Mononuclear cell (primary cell): ENCODE results near the gene LRMDA. TPM values are rescaled to one million over a fixed set of nuclear protein-coding genes. Genes with fewer than 3 reads are reported as not detected.

Source experiments
- H3K27me3 ChIP-seq: 2 replicates; pipeline ENCODE4 v1.6.0; 2011; ENCODE audit warnings: low read length, control low read depth; ENCODE audit not compliant: insufficient read depth
- H3K4me1 ChIP-seq: 2 replicates; pipeline ENCODE4 v1.5.1; 2011; ENCODE audit warnings: mild to moderate bottlenecking, low read length, control low read depth; ENCODE audit not compliant: insufficient read depth
- H3K4me3 ChIP-seq: 2 replicates; pipeline ENCODE4 v1.5.1; 2011; ENCODE audit warnings: mild to moderate bottlenecking, low read length, moderate library complexity
- H3K9me3 ChIP-seq: 2 replicates; pipeline ENCODE4 v1.5.1; 2011; ENCODE audit warnings: low read depth, mild to moderate bottlenecking, control low read depth, low read length
- total RNA-seq: library from RNA; depleted of rRNA; stranded (reverse); fragments of >200 nt; gene quantifications from one replicate; pipeline ENCODE4 v1.2.3, GENCODE V29; 2012

Gene LRMDA
- total RNA-seq, 1 donor, result 7.6 TPM

DNA sequence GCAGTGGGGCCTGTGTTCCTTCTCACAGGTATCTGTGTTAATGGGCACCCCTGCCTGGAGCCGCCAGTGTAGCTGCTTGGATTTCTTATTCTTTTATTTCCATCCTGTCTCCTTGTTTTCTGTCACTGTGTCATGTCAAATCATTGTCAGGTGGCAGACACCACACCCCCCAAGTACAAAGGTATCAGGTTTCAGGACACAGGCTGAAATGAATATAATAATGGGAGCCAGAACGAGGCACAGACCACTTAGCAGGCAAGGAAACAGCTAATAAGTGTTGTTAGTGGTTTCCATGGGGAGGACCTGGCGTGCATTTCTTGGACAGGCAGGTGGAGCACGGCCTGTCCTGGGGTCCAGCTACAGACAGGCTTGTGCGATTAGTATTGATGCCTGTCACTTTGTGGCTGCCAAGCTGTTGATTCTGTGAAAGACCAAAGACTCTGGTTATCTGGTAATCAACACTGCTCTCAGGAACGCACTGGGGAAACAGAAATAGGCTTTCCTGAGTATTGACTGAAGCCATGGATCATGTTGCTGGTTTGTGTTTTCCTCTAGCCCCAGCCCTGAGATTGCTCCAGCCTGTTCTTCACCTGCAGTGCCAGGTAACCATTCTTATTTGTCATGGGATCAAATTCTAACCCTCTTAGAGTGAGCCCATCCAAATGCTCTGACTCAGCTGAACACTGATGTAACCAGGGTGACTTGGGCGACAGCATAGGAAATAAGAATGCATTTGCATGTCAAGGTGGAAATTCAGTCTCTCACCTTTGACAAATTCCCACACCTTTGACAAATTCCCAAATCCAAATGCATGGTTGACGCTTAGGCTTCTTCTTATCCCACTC, 1002.0 kb downstream of the LRMDA start:
- Histone ChIP-seq H3K4me3 (no peak overlapping the region), H3K4me1 (no peaks in the 10 kb centered on the region), H3K9me3 (no peaks in the 10 kb centered on the region), H3K27me3 (no peaks in the 10 kb centered on the region)

DNA sequence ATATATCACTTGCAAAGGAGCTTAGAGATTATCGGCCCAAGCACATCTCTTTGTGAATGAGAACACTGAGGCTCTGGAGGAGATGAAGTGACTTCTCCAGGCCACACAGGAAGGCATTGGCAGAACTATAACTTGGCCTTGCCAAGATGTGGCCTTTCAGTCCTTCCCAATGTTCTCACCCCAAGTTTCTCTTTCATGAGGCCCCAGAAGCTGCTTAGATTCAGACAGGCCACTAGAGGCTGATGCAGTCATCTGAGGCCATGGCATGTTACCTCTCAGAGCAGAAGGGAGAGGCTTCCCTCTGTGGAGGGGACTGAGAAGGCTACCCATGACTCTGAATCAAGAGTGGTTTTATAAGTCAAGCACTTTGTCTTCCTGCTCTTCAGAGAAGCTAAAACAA, 1003.7 kb downstream of the LRMDA start:
- Histone ChIP-seq H3K4me3 (no peak overlapping the region), H3K4me1 (no peaks in the 10 kb centered on the region), H3K27me3 (no peaks in the 10 kb centered on the region), H3K9me3 (no peaks in the 10 kb centered on the region)

DNA sequence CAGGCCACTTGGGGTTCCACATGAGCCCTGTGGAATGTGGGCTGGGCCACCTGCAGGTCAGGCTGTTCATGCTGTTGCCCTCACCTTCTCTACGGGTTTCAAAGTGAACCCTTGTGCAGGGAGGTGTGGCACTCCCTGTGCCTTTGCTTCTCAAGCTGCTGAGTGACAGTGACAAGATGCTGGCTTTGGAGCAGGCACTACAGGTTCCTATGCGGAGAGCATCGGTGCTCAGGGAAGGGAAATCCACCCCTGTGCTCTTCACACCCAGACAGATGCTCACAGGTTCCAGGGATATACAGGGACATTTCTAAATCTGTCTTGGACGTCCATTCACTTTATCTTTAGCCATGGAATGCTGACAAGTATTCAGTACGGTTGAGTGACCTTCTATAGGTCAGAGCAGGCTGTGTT, 1005.0 kb downstream of the LRMDA start:
- Histone ChIP-seq H3K4me1 (no peaks in the 10 kb centered on the region), H3K9me3 (no peaks in the 10 kb centered on the region), H3K4me3 (no peak overlapping the region), H3K27me3 (no peaks in the 10 kb centered on the region)

DNA sequence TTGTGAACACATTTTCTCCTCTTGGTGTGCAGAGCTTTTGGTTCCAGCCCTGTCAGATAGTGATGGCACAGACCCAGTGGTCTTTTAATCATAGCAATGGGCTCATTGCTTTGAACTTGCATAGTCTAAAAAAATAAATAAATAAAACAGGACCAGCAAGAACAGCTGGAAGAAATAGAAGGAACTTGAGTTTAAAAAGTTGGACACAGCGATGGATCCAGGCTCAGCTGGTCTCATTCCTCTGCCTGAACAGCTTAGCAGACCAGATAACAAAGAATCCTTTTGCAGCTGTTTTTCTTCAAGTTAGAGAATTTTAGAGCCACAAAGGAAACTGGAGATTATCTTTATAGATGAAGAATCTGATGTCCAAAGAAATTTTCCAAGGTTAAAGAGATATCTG, 1005.6 kb downstream of the LRMDA start:
- H3K4me1 ChIP-seq, result no peaks in the 10 kb centered on the region
- H3K9me3 ChIP-seq, result no peaks in the 10 kb centered on the region
- no peak overlapping the region for H3K4me3 ChIP-seq
- no peaks in the 10 kb centered on the region for H3K27me3 ChIP-seq

DNA sequence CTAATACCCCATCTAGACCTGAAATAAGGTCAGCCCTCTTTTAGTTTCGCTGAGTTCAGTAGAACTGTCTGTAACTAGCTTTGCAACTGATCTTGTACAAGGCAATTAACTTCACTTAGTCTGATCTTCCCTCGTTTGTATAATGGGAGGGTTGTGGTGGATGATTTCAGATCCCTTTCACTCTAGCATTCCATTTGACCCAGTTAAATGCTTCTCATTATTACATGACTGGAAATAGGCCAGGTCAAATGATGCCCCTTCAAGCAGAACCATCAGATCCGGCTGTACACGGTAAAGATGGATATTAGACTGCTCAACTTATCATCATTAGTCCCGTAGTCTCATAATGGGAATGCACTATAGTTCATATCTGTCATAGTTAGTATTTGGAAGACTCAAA, 1009.0 kb downstream of the LRMDA start:
- no peaks in the 10 kb centered on the region for H3K9me3 ChIP-seq
- H3K4me3 ChIP-seq, result no peak overlapping the region
- H3K27me3 ChIP-seq, result no peaks in the 10 kb centered on the region
- H3K4me1 ChIP-seq, result no peaks in the 10 kb centered on the region

DNA sequence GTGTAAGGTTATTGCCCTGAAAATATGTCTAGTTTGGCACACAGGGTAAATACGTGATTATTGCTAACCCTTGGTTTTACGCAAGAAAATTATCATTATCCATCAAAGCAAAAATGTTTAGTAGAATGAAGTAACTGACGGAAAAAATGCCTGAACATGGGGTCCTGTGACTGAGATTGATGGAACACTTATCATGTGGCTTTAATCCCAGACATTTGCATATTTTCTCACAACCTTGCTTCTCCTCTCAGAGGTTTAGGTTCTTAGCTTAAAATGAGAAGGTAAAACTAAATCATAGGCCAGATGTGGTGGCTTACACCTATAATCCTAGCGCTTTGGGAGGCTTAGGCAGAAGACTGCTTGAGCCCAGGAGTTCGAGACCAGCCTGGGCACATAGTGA, 1010.7 kb downstream of the LRMDA start:
- no peaks in the 10 kb centered on the region for H3K9me3 ChIP-seq
- no peaks in the 10 kb centered on the region for H3K27me3 ChIP-seq
- H3K4me1 ChIP-seq, result no peaks in the 10 kb centered on the region
- no peak overlapping the region for H3K4me3 ChIP-seq

DNA sequence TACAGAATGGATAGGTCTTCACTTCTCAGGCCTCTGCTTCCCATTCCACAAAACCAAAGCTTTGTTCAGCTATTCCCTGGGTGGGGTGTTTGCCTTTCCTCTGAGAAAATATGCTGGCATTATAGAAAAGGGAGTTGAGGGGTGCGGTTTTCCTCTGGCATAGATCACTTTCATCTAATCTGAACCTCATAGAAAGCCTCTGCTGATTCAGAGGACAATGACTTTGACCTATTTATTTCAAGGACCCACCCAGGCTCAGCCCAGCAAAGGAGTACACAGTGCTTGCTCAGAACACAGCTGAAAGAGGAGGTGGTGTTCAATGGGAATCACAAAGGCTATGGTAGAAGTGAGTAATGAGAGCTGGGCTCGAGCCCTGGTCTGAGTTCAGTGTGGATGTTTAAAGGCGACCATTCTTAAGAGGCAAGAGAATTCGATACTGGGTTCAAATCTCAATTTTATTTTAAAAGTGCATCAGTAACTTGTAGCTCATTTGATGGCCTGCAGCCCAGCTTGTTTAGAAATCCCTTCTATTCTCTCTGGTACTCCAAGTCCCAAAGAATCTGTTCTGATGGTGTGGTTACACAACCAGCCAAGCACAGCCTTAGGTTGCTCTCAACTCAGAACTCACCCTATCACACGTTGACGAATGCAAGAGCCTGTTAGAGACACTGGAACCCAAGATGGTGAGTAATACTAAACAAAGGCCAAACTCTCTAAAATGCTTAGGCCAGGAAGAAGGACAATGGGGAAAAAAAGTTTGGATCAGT, 1012.8 kb downstream of the LRMDA start:
- no peak overlapping the region for H3K4me3 ChIP-seq
- no peaks in the 10 kb centered on the region for H3K27me3 ChIP-seq
- H3K9me3 ChIP-seq, result no peaks in the 10 kb centered on the region
- no peaks in the 10 kb centered on the region for H3K4me1 ChIP-seq

DNA sequence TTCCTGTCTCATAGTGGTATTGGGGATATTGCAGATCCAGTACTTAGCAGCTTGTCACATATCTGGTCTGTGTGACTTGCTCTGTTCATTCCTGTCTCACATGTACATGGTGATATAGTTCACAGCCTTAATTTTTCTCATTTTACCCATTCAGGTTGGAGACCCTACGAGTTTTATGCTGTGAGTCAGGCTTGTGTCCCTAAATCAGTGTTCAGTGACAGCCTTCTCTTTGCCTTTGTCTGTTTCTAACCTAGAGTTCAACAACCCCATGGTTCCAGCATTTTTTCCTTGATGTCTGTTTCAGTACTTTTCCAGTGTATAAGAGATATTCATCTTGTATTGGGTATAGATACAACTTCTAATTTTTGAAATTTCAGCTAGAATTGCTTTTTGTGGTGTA, 1016.2 kb downstream of the LRMDA start:
- Histone ChIP-seq H3K4me1 (no peaks in the 10 kb centered on the region), H3K4me3 (no peak overlapping the region), H3K9me3 (no peaks in the 10 kb centered on the region), H3K27me3 (no peaks in the 10 kb centered on the region)

DNA sequence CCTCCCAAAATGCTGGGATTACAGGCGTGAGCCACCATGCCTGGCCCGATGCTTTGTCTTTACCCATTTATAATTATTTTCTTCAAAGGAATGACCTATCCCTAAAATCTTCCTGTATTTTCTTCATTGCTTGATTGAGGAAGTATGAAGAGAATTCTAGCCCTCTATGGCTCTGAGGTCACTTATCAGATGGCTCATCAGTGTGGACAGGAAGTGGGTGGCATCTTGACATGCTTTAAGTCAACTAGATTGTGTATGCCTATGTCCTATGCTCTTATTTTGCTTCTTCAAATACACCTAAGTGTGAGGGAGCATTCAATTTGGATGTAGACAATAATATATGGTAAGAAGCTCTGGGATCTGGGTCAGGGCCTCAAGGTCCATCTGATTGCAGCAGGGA, 1020.5 kb downstream of the LRMDA start:
- no peaks in the 10 kb centered on the region for H3K9me3 ChIP-seq
- no peak overlapping the region for H3K4me3 ChIP-seq
- H3K27me3 ChIP-seq, result no peaks in the 10 kb centered on the region
- no peaks in the 10 kb centered on the region for H3K4me1 ChIP-seq

DNA sequence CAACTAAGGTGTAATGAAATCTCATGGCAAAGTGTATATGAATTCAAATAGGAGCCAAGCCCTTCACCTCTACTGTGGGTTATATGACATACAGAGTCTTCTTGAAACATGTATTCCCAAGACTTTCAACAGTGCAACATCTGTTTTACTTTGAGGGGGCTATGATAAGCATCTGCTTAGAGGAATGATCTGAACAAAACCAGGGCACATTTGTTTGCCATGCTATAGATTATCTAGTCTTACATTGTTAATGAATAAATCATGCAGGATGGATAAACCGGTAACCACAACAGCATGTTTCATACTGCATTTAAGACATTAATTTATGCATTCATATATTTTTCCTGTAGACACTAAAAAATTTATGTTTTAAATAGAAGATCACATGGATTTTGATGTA, 1021.9 kb downstream of the LRMDA start:
- Histone ChIP-seq H3K9me3 (no peaks in the 10 kb centered on the region), H3K27me3 (no peaks in the 10 kb centered on the region), H3K4me3 (no peak overlapping the region), H3K4me1 (no peaks in the 10 kb centered on the region)

DNA sequence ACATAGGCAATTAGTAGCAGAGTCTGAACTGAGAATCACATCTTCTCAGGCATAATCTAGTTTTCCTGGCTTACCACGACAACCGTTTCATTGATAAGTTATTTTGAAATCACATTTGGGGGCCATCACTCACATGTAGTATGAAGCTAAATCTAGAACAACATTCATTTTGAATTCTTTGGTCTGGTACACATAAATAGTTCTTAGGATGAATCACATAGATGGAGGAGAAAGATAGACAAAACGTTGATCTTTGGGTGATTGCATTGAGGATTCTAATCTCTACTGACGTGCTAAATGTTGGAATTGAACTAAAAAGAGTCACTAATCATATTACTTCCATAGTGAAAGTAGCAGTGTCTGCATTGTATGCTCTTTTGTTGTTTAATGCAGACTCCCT, 1022.6 kb downstream of the LRMDA start:
- no peak overlapping the region for H3K4me3 ChIP-seq
- no peaks in the 10 kb centered on the region for H3K27me3 ChIP-seq
- H3K4me1 ChIP-seq, result no peaks in the 10 kb centered on the region
- no peaks in the 10 kb centered on the region for H3K9me3 ChIP-seq

DNA sequence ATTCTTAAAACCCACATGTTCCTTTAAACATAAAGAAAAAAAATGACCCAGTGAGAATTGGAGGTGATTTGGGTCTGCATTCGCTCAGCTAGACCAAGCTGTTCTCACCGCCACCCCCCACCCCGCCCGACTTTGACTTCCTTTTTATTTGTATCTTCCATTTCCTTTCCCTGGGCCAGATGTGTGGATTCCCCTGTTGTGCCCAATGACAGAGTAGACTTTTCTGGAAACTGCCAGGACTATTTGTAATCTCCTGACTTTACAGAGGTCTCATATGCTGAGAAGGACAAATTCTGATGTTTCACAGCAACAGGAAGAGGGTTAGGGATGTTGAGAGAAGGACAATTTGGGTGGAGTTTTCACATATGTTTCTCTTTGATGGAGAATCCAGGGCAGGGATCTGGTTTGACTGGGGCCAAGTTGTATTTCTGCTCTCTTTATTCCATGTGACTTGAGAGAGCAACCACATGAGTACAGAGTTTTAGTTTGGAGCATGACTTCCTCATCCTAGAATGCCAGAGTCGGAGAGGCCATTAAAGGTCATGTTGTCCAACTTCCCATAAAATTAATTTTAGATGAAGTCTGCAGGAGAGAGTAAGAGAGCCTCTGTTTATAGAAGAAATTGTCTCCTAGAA, 1023.2 kb downstream of the LRMDA start:
- H3K27me3 ChIP-seq, result no peaks in the 10 kb centered on the region
- no peaks in the 10 kb centered on the region for H3K9me3 ChIP-seq
- H3K4me1 ChIP-seq, result no peaks in the 10 kb centered on the region
- no peak overlapping the region for H3K4me3 ChIP-seq

DNA sequence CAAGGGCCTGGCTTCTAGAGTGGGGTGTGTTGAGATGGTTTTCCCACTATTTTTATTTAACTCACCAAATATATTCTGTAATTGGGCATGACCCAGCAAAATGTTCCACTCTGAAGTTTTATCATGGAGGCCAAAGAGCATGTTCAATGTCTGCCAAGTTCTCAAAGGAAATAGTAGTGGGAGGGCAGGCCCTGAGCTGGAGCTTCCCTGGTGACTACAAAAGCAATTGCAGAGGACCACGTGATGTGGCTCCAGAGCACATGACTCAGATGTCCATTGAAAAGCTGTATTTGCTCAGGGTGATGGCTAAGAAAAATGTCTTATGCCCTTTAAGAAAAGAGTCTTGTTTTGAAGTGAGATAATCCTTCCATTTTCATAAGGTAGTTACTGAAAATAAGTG, 1024.8 kb downstream of the LRMDA start:
- no peaks in the 10 kb centered on the region for H3K9me3 ChIP-seq
- no peak overlapping the region for H3K4me3 ChIP-seq
- H3K27me3 ChIP-seq, result no peaks in the 10 kb centered on the region
- no peaks in the 10 kb centered on the region for H3K4me1 ChIP-seq

DNA sequence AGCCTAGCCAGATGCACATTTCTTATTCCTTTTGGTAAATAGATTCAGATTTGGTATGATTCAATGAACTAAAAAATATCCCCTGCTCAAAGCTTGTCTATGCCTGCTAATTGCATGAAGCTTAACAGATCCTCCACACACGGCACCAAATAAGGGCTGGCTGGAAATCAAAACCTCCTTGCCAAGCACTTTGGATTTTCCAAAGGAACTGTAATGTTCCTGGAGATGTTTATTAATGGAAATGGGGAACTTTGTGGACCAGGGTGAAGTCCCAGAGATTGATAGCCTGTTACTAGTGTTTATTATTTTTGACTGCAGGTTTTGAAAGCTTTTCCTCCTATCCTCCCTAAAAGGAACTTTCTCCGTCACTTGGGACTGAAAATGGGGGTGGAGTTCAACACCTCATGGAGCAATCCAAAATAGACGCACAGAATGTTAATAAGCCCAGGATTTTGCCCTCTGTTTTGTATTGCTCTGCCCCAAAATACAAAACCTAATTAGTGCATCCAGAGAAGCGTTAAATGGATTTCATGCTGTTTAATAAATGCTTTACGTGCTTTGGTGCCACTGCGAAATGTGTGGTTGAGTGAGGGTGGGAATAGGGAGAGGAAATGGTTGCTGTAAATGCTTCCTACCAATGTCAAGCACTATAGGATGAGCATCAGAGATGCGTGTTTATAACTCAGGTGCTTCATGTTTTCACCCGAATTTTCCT, 1027.7 kb downstream of the LRMDA start:
- Histone ChIP-seq H3K4me1 (no peaks in the 10 kb centered on the region), H3K9me3 (no peaks in the 10 kb centered on the region), H3K4me3 (no peak overlapping the region), H3K27me3 (no peaks in the 10 kb centered on the region)

DNA sequence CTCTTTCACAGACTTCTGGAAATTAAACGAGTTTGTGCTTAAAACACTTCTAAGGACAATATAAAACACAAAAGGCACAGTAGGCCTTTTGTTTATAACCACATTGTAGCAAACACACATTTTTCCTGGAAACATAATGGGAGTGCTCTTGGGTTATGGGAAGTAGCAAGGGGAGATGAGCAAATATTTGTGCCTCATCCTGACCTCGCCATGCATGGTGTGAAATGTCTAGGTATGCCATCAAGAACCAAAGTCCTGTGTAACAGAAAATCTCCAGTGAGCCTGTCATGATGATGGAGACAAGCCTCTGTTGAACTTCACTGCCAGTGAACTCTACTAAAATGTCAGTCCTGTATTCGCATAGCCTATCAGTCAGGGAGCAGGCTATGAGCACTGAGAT, 1029.6 kb downstream of the LRMDA start:
- Histone ChIP-seq H3K4me1 (no peaks in the 10 kb centered on the region), H3K9me3 (no peaks in the 10 kb centered on the region), H3K27me3 (no peaks in the 10 kb centered on the region), H3K4me3 (no peak overlapping the region)
